Measurements from ENCODE around the gene NREP.

- TF ChIP-seq CTCF (IDR thresholded peaks at IDR 0.05; ENCODE audit: low read depth, low read length) (no peak), EZH2phosphoT487 (IDR thresholded peaks at IDR 0.05; ENCODE audit: low read depth) (no peak)
Measured at GRCh38 chr5:111730659-111731382, 26.2 kb downstream of the NREP start.
